Panc1 (cell line): ENCODE measurements around the gene FHIT.

Source experiments
- POLR2AphosphoS5 ChIP-seq: IDR thresholded peaks from 2 replicates; pipeline ENCODE4 v1.6.1; 2012; ENCODE audit warnings: mild to moderate bottlenecking, low read depth, low read length, moderate library complexity
- REST ChIP-seq, 2 experiments: IDR thresholded peaks; 2 replicates each; pipeline ENCODE4 v1.6.1; 2011 to 2012; ENCODE audit warnings: low read depth in 2 of 2, control low read depth in 1 of 2, low read length in 1 of 2, mild to moderate bottlenecking in 1 of 2, moderate library complexity in 1 of 2; ENCODE audit not compliant: insufficient read depth in 1 of 2
- TF ChIP-seq, protein P1 (sequence below): fragments of 450-650 bp; IDR thresholded peaks from 2 replicates; pipeline ENCODE4 v1.5.1; 2017; ENCODE audit warnings: mild to moderate bottlenecking

- no peak for TF ChIP-seq POLR2AphosphoS5
- TF ChIP-seq, protein P1, sequence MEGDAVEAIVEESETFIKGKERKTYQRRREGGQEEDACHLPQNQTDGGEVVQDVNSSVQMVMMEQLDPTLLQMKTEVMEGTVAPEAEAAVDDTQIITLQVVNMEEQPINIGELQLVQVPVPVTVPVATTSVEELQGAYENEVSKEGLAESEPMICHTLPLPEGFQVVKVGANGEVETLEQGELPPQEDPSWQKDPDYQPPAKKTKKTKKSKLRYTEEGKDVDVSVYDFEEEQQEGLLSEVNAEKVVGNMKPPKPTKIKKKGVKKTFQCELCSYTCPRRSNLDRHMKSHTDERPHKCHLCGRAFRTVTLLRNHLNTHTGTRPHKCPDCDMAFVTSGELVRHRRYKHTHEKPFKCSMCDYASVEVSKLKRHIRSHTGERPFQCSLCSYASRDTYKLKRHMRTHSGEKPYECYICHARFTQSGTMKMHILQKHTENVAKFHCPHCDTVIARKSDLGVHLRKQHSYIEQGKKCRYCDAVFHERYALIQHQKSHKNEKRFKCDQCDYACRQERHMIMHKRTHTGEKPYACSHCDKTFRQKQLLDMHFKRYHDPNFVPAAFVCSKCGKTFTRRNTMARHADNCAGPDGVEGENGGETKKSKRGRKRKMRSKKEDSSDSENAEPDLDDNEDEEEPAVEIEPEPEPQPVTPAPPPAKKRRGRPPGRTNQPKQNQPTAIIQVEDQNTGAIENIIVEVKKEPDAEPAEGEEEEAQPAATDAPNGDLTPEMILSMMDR = no peak
- TF ChIP-seq REST (IDR thresholded peaks at IDR 0.05; ENCODE audit: insufficient read depth in 1 of 2, low read depth in 2 of 2, low read length in 1 of 2) = no peak
Measured at GRCh38 chr3:59817511-59817910, 1433.7 kb downstream of the FHIT start.
